ENCODE data around the gene LARGE1. TPM values are rescaled to one million over a fixed set of nuclear protein-coding genes. Genes with fewer than 3 reads are reported as not detected.

Gene LARGE1
- total and polyA plus RNA-seq, 2 of the 13 experiments (the other 11 are each of a cell fraction or from before 2014, with no cell fraction given), result 8.4 to 11.0 TPM

DNA sequence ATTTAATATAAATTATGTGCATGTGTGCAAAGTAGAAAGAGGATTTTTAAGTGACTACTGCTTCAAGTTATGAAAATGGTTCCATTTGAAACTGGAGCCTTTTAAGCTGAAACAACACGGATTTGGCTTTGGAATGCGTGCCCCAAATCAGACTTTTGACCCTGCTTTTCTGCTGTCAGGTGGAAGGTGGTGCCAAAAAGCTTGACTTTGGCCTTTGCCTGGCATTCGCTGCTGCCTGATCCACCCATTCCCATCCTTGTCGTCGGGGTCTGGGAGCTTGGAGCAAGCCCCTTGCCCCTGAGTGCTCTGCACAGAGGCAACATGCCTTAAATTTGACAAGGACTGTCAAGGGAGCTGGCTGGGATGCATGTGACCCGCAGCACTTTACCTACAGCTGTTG is 526.8 kb downstream of the LARGE1 start (continued):
- no peak for TF ChIP-seq KLF16 (CRISPR knock-in tag; IDR thresholded peaks at IDR 0.05)
- TF ChIP-seq, protein P1, sequence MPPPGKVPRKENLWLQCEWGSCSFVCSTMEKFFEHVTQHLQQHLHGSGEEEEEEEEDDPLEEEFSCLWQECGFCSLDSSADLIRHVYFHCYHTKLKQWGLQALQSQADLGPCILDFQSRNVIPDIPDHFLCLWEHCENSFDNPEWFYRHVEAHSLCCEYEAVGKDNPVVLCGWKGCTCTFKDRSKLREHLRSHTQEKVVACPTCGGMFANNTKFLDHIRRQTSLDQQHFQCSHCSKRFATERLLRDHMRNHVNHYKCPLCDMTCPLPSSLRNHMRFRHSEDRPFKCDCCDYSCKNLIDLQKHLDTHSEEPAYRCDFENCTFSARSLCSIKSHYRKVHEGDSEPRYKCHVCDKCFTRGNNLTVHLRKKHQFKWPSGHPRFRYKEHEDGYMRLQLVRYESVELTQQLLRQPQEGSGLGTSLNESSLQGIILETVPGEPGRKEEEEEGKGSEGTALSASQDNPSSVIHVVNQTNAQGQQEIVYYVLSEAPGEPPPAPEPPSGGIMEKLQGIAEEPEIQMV (CRISPR knock-in tag; IDR thresholded peaks at IDR 0.05; ENCODE audit: low read depth), result no peak
- no peak for TF ChIP-seq WIZ (CRISPR knock-in tag; IDR thresholded peaks at IDR 0.05)
- no peak for TF ChIP-seq ZNF230 (CRISPR knock-in tag; IDR thresholded peaks at IDR 0.05)
- TF ChIP-seq, protein P2, sequence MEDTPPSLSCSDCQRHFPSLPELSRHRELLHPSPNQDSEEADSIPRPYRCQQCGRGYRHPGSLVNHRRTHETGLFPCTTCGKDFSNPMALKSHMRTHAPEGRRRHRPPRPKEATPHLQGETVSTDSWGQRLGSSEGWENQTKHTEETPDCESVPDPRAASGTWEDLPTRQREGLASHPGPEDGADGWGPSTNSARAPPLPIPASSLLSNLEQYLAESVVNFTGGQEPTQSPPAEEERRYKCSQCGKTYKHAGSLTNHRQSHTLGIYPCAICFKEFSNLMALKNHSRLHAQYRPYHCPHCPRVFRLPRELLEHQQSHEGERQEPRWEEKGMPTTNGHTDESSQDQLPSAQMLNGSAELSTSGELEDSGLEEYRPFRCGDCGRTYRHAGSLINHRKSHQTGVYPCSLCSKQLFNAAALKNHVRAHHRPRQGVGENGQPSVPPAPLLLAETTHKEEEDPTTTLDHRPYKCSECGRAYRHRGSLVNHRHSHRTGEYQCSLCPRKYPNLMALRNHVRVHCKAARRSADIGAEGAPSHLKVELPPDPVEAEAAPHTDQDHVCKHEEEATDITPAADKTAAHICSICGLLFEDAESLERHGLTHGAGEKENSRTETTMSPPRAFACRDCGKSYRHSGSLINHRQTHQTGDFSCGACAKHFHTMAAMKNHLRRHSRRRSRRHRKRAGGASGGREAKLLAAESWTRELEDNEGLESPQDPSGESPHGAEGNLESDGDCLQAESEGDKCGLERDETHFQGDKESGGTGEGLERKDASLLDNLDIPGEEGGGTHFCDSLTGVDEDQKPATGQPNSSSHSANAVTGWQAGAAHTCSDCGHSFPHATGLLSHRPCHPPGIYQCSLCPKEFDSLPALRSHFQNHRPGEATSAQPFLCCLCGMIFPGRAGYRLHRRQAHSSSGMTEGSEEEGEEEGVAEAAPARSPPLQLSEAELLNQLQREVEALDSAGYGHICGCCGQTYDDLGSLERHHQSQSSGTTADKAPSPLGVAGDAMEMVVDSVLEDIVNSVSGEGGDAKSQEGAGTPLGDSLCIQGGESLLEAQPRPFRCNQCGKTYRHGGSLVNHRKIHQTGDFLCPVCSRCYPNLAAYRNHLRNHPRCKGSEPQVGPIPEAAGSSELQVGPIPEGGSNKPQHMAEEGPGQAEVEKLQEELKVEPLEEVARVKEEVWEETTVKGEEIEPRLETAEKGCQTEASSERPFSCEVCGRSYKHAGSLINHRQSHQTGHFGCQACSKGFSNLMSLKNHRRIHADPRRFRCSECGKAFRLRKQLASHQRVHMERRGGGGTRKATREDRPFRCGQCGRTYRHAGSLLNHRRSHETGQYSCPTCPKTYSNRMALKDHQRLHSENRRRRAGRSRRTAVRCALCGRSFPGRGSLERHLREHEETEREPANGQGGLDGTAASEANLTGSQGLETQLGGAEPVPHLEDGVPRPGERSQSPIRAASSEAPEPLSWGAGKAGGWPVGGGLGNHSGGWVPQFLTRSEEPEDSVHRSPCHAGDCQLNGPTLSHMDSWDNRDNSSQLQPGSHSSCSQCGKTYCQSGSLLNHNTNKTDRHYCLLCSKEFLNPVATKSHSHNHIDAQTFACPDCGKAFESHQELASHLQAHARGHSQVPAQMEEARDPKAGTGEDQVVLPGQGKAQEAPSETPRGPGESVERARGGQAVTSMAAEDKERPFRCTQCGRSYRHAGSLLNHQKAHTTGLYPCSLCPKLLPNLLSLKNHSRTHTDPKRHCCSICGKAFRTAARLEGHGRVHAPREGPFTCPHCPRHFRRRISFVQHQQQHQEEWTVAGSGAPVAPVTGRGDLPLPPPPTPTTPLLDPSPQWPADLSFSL (CRISPR knock-in tag; IDR thresholded peaks at IDR 0.05), result no peak
- TF ChIP-seq ZMYM4 (CRISPR knock-in tag; IDR thresholded peaks at IDR 0.05), result peak; percentile 58; the same call in 1 of the 2 replicates
- peak; percentile 84 for TF ChIP-seq HNF4A (CRISPR knock-in tag; IDR thresholded peaks at IDR 0.05)
- no peak for TF ChIP-seq FOXK2 (IDR thresholded peaks at IDR 0.05)
- TF ChIP-seq RELA (CRISPR knock-in tag; IDR thresholded peaks at IDR 0.05), result no peak
- TF ChIP-seq PRMT3 (CRISPR knock-in tag; IDR thresholded peaks at IDR 0.05; ENCODE audit: borderline replicate concordance, low read depth), result no peak
- TF ChIP-seq, protein P3, sequence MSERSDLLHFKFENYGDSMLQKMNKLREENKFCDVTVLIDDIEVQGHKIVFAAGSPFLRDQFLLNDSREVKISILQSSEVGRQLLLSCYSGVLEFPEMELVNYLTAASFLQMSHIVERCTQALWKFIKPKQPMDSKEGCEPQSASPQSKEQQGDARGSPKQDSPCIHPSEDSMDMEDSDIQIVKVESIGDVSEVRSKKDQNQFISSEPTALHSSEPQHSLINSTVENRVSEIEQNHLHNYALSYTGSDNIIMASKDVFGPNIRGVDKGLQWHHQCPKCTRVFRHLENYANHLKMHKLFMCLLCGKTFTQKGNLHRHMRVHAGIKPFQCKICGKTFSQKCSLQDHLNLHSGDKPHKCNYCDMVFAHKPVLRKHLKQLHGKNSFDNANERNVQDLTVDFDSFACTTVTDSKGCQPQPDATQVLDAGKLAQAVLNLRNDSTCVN (CRISPR knock-in tag; IDR thresholded peaks at IDR 0.05; ENCODE audit: borderline replicate concordance), result no peak
- no peak for TF ChIP-seq YY1 (IDR thresholded peaks at IDR 0.05; ENCODE audit: insufficient read depth, insufficient replicate concordance, low read depth, low read length)
- TF ChIP-seq, protein P4, sequence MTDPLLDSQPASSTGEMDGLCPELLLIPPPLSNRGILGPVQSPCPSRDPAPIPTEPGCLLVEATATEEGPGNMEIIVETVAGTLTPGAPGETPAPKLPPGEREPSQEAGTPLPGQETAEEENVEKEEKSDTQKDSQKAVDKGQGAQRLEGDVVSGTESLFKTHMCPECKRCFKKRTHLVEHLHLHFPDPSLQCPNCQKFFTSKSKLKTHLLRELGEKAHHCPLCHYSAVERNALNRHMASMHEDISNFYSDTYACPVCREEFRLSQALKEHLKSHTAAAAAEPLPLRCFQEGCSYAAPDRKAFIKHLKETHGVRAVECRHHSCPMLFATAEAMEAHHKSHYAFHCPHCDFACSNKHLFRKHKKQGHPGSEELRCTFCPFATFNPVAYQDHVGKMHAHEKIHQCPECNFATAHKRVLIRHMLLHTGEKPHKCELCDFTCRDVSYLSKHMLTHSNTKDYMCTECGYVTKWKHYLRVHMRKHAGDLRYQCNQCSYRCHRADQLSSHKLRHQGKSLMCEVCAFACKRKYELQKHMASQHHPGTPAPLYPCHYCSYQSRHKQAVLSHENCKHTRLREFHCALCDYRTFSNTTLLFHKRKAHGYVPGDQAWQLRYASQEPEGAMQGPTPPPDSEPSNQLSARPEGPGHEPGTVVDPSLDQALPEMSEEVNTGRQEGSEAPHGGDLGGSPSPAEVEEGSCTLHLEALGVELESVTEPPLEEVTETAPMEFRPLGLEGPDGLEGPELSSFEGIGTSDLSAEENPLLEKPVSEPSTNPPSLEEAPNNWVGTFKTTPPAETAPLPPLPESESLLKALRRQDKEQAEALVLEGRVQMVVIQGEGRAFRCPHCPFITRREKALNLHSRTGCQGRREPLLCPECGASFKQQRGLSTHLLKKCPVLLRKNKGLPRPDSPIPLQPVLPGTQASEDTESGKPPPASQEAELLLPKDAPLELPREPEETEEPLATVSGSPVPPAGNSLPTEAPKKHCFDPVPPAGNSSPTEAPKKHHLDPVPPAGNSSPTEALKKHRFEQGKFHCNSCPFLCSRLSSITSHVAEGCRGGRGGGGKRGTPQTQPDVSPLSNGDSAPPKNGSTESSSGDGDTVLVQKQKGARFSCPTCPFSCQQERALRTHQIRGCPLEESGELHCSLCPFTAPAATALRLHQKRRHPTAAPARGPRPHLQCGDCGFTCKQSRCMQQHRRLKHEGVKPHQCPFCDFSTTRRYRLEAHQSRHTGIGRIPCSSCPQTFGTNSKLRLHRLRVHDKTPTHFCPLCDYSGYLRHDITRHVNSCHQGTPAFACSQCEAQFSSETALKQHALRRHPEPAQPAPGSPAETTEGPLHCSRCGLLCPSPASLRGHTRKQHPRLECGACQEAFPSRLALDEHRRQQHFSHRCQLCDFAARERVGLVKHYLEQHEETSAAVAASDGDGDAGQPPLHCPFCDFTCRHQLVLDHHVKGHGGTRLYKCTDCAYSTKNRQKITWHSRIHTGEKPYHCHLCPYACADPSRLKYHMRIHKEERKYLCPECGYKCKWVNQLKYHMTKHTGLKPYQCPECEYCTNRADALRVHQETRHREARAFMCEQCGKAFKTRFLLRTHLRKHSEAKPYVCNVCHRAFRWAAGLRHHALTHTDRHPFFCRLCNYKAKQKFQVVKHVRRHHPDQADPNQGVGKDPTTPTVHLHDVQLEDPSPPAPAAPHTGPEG (CRISPR knock-in tag; IDR thresholded peaks at IDR 0.05), result no peak
- TF ChIP-seq HNF4G (IDR thresholded peaks at IDR 0.05; ENCODE audit: borderline replicate concordance, low read depth, low read length), result peak; percentile 77; the same call in 1 of the 2 replicates
- 0 out of 2 replicates have a peak, but pooled peaks have one; percentile 28 for TF ChIP-seq HNF4G (CRISPR knock-in tag; IDR thresholded peaks at IDR 0.05; ENCODE audit: borderline replicate concordance, low read depth)
